Activated CD8-positive, alpha-beta T cell treated with anti-CD3 and anti-CD28 coated beads for 36 hours (primary cell): Measurements from ENCODE around the gene TNFRSF13B. TPM values are rescaled to one million over a fixed set of nuclear protein-coding genes. Genes with fewer than 3 reads are reported as not detected.

Source experiments
- ATAC-seq: fragments of 200-7000 bp; cut with Tn5 transposase; one replicate; pipeline ENCODE4 v1.10.0; 2021; ENCODE audit warnings: mild to moderate bottlenecking, moderate library complexity
- CTCF ChIA-PET: fragments of 350-600 bp; sonication (Branson Sonifier 250); formaldehyde crosslinking; loops from one replicate; lab custom pipeline; 2021; ENCODE audit warnings: antibody characterized with exemption; lab: Charles Lee
- POLR2A ChIA-PET: fragments of 350-600 bp; sonication (Branson Sonifier 250); formaldehyde crosslinking; loops from one replicate; lab custom pipeline; 2021; ENCODE audit warnings: antibody characterized with exemption; lab: Charles Lee
- DNase-seq: peaks from one replicate; pipeline ENCODE4 v3.0.0-alpha.2; 2020
- H3K27ac Mint-ChIP-seq: one replicate; pipeline ENCODE4 v1.8.0; 2021; ENCODE audit warnings: mild to moderate bottlenecking, mixed read lengths
- H3K27me3 Mint-ChIP-seq: one replicate; pipeline ENCODE4 v1.8.0; 2021; ENCODE audit warnings: mixed read lengths
- H3K36me3 Mint-ChIP-seq: one replicate; pipeline ENCODE4 v1.8.0; 2021; ENCODE audit warnings: low read depth, mixed read lengths
- H3K4me1 Mint-ChIP-seq: one replicate; pipeline ENCODE4 v1.8.0; 2021; ENCODE audit warnings: low read depth, mixed read lengths
- H3K4me3 Mint-ChIP-seq: one replicate; pipeline ENCODE4 v1.8.0; 2021; ENCODE audit warnings: mild to moderate bottlenecking, moderate library complexity, mixed read lengths
- H3K9me3 Mint-ChIP-seq: one replicate; pipeline ENCODE4 v1.8.0; 2021; ENCODE audit warnings: mixed read lengths
- CTCF ChIP-seq: fragments of 200-600 bp; IDR thresholded peaks from one replicate; pipeline ENCODE4 v1.8.0; 2022; ENCODE audit warnings: antibody characterized with exemption, mild to moderate bottlenecking
- intact Hi-C: fragments of 100-400 bp; cut with micrococcal nuclease; formaldehyde crosslinking; loops from one replicate; pipeline ENCODE4 v1.10.0; 2022
- total RNA-seq, 2 experiments: library from RNA; stranded (reverse); gene quantifications; one replicate each; pipeline ENCODE4 v1.2.3, GENCODE V29; 2021

The TNFRSF13B gene
- total RNA-seq, 2 experiments from 2014 or later = not detected

GRCh38 chr17:16987830-16988601 is 16.1 kb upstream of the TNFRSF13B start:
- Mint-ChIP-seq H3K4me1 (peaks cover 30% of the 10 kb centered on the region), H3K4me3 (peak overlapping the region; percentile 46), H3K36me3 (no peaks in the 10 kb centered on the region), H3K27me3 (no peaks in the 10 kb centered on the region), H3K9me3 (no peaks in the 10 kb centered on the region), H3K27ac (peak overlapping the region; percentile 93)
- intact Hi-C loops = loop anchor here (10.0 kb wide), 1 partner anchor 63 kb away; no protein-coding TSS in a partner anchor
- CTCF ChIA-PET = interaction anchor here (1.2 kb wide), 1 partner anchor 12 kb away, joined by 3 read pairs; no protein-coding TSS in a partner anchor
- no peak for TF ChIP-seq CTCF
- DNase-seq (peak; percentile 81), ATAC-seq (peak; percentile 88)
- POLR2A ChIA-PET = interaction anchor here (0.9 kb wide), 1 partner anchor 12 kb away, joined by 4 read pairs; no protein-coding TSS in a partner anchor

- no peak overlapping the region for H3K27ac Mint-ChIP-seq
- no peaks in the 10 kb centered on the region for H3K27me3 Mint-ChIP-seq
- H3K36me3 Mint-ChIP-seq = no peaks in the 10 kb centered on the region
- no peak for TF ChIP-seq CTCF
- H3K4me1 Mint-ChIP-seq = peaks cover 30% of the 10 kb centered on the region
- POLR2A ChIA-PET = no interaction called here
- no peak overlapping the region for H3K4me3 Mint-ChIP-seq
- DNase-seq = no peak
- ATAC-seq = no peak
- intact Hi-C loops = loop anchor here (10.0 kb wide), 1 partner anchor 62 kb away; no protein-coding TSS in a partner anchor
- H3K9me3 Mint-ChIP-seq = no peaks in the 10 kb centered on the region
- CTCF ChIA-PET = interaction anchor here (1.2 kb wide), 1 partner anchor 11 kb away, joined by 3 read pairs; no protein-coding TSS in a partner anchor
Observed at GRCh38 chr17:16987066-16987829, 15.3 kb upstream of the TNFRSF13B start.

GRCh38 chr17:16986391-16986790 is 14.5 kb upstream of the TNFRSF13B start:
- Mint-ChIP-seq H3K27me3 (no peaks in the 10 kb centered on the region), H3K4me1 (peaks cover 30% of the 10 kb centered on the region), H3K4me3 (no peak overlapping the region), H3K27ac (no peak overlapping the region), H3K9me3 (no peaks in the 10 kb centered on the region), H3K36me3 (no peaks in the 10 kb centered on the region)
- no peak for TF ChIP-seq CTCF
- CTCF ChIA-PET = no interaction called here
- DNase-seq (no peak), ATAC-seq (no peak)
- POLR2A ChIA-PET = interaction anchor here (0.5 to 0.8 kb wide), 2 partner anchors 10 to 989 kb away, joined by 3 to 5 read pairs; no protein-coding TSS in a partner anchor
- intact Hi-C loops = loop anchor here (10.0 kb wide), 1 partner anchor 62 kb away; no protein-coding TSS in a partner anchor

GRCh38 chr17:16981928-16982327 is 10.0 kb upstream of the TNFRSF13B start:
- H3K27ac Mint-ChIP-seq = no peak overlapping the region
- DNase-seq (no peak), ATAC-seq (no peak)
- H3K27me3 Mint-ChIP-seq = no peaks in the 10 kb centered on the region
- intact Hi-C loops = loop anchor here (10.0 kb wide), 1 partner anchor 57 kb away; no protein-coding TSS in a partner anchor
- ChIA-PET POLR2A (no interaction called here), CTCF (interaction anchor here (1.6 kb wide), 1 partner anchor 10 kb away, joined by 8 read pairs; no protein-coding TSS in a partner anchor)
- no peak for TF ChIP-seq CTCF
- H3K4me3 Mint-ChIP-seq = no peak overlapping the region
- H3K36me3 Mint-ChIP-seq = no peaks in the 10 kb centered on the region
- peaks cover 3% of the 10 kb centered on the region for H3K4me1 Mint-ChIP-seq
- H3K9me3 Mint-ChIP-seq = no peaks in the 10 kb centered on the region
